Fibroblast of villous mesenchyme (primary cell): ENCODE results near the gene BPNT1. TPM values are rescaled to one million over a fixed set of nuclear protein-coding genes. Genes with fewer than 3 reads are reported as not detected.

ENCODE experiments used
- DNase-seq: peaks from one replicate; pipeline ENCODE4 v3.0.0-alpha.2; 2010; ENCODE audit warnings: low read depth
- H3K4me3 ChIP-seq: 2 replicates; pipeline ENCODE4 v1.5.1; 2011; ENCODE audit warnings: low read depth, mild to moderate bottlenecking, low read length
- CTCF ChIP-seq: IDR thresholded peaks from 2 replicates; pipeline ENCODE4 v1.5.1; 2012; ENCODE audit warnings: low read depth, mild to moderate bottlenecking, low read length; ENCODE audit not compliant: insufficient read depth
- small RNA-seq: library from RNA; depleted of rRNA; stranded (forward); fragments of <200 nt; gene quantifications from one replicate; pipeline ENCODE3, GENCODE V24; 2012
- total RNA-seq: library from RNA; depleted of rRNA; stranded (reverse); fragments of >200 nt; gene quantifications from 2 replicates; pipeline ENCODE4 v1.2.3, GENCODE V29; 2012

BPNT1 gene
- total RNA-seq, 1 donor, result 36.7 TPM

GRCh38 chr1:220031287-220031686 is 58.3 kb downstream of the BPNT1 start:
- no peak for DNase-seq
- H3K4me3 ChIP-seq, result no peak overlapping the region
- TF ChIP-seq CTCF, result no peak

GRCh38 chr1:220028346-220028895 is 61.2 kb downstream of the BPNT1 start:
- no peak for TF ChIP-seq CTCF
- DNase-seq, result no peak
- no peak overlapping the region for H3K4me3 ChIP-seq

GRCh38 chr1:220019071-220019470 is 70.5 kb downstream of the BPNT1 start:
- DNase-seq, result no peak
- H3K4me3 ChIP-seq, result no peak overlapping the region

GRCh38 chr1:220013497-220013896 is 76.1 kb downstream of the BPNT1 start:
- peak; percentile 32 for DNase-seq
- TF ChIP-seq CTCF, result no peak
- H3K4me3 ChIP-seq, result no peak overlapping the region

More at GRCh38 chr1:220019071-220019470, 70.5 kb downstream of the BPNT1 start:
- no peak for TF ChIP-seq CTCF

- DNase-seq, result peak; percentile 14
- no peak overlapping the region for H3K4me3 ChIP-seq
- TF ChIP-seq CTCF, result peak; percentile 27
Observed at GRCh38 chr1:220012259-220012658, 77.3 kb downstream of the BPNT1 start.

GRCh38 chr1:220011620-220012019 is 78.0 kb downstream of the BPNT1 start:
- no peak for DNase-seq
- no peak overlapping the region for H3K4me3 ChIP-seq
- no peak for TF ChIP-seq CTCF

Small RNAs within 50 kb of the gene (small RNA-seq; reads per million reads assigned to genes)
- gene MIR194-1, result 0.38 reads per million
- gene MIR215, result 2.2 reads per million, percentile 55 among the genes with 10 or more reads in this experiment

Other genes with a start within 250 kb of the BPNT1 start
- gene SLC30A10, start 161.2 kb downstream of the BPNT1 start, total RNA-seq, result not detected in 2 replicates
- gene EPRS1, start 43.3 kb downstream of the BPNT1 start, total RNA-seq, result 155 and 193 TPM in 2 replicates
- gene IARS2, start 4.3 kb upstream of the BPNT1 start, total RNA-seq, result 87.0 and 96.7 TPM in 2 replicates
- 38.3 and 51.8 TPM in 2 replicates for gene RAB3GAP2, start 182.7 kb upstream of the BPNT1 start, total RNA-seq